Transverse colon (tissue), 4 donors: Measurements from ENCODE around the gene HSPA2. TPM values are rescaled to one million over a fixed set of nuclear protein-coding genes. Genes with fewer than 3 reads are reported as not detected.
A peak's percentile ranks its signal among the peaks of the same experiment; 100 is the strongest.
"Not testable (repeated sequence)": the region's sequence is repeated elsewhere in the genome, so short reads cannot be mapped to it uniquely, and the experiment has no call there.

Experiments used
- DNase-seq: peaks from one replicate; pipeline ENCODE4 v3.0.0-alpha.2; 2019
- H3K27ac ChIP-seq, 4 donors: fragments of 200-600 bp; sonication (generic); 2 replicates each; pipeline ENCODE4 v1.5.1; 2016 to 2018; ENCODE audit warnings: inconsistent platforms in 4 of 4
- H3K27me3 ChIP-seq: fragments of 200-600 bp; sonication (generic); 2 replicates; pipeline ENCODE4 v1.5.1; 2017; ENCODE audit warnings: inconsistent platforms
- H3K36me3 ChIP-seq, 4 donors: fragments of 200-600 bp; sonication (generic); 2 replicates each; pipeline ENCODE4 v1.5.1; 2017 to 2019; ENCODE audit warnings: inconsistent platforms in 4 of 4
- H3K4me1 ChIP-seq, 4 donors: fragments of 200-600 bp; sonication (generic); 2 replicates each; pipeline ENCODE4 v1.5.1; 2017 to 2020; ENCODE audit warnings: inconsistent platforms in 4 of 4
- H3K4me3 ChIP-seq, 4 donors: fragments of 200-600 bp; sonication (generic); 1 replicate in 1 of 4; 2 replicates in 3 of 4; pipeline versions ENCODE4 v1.5.1 to v1.6.1; 2017 to 2019; ENCODE audit warnings: inconsistent platforms in 4 of 4
- H3K9me3 ChIP-seq, 2 donors: fragments of 200-600 bp; sonication (generic); 2 replicates each; pipeline ENCODE4 v1.5.1; 2017 to 2019; ENCODE audit warnings: inconsistent platforms in 2 of 2
- CTCF ChIP-seq, 5 experiments: fragments of 200-600 bp in 3 of 5; fragments of 450-650 bp in 2 of 5; sonication (generic) in 3 of 5; IDR thresholded peaks; 1 replicate in 2 of 5; 2 replicates in 3 of 5; pipeline ENCODE4 v1.5.1; 2016 to 2017; ENCODE audit warnings: antibody characterized with exemption in 5 of 5, inconsistent platforms in 3 of 5, mild to moderate bottlenecking in 2 of 5, moderate library complexity in 1 of 5
- EP300 ChIP-seq: sonication (generic); formaldehyde crosslinking; IDR thresholded peaks from one replicate; pipeline ENCODE4 v1.6.1; 2017; ENCODE audit warnings: antibody characterized with exemption, low read depth
- POLR2A ChIP-seq: fragments of 450-650 bp; IDR thresholded peaks from one replicate; pipeline ENCODE4 v1.6.1; 2016; ENCODE audit warnings: antibody characterized with exemption, mild to moderate bottlenecking, moderate library complexity
- POLR2AphosphoS5 ChIP-seq, 3 donors: sonication (generic); formaldehyde crosslinking; IDR thresholded peaks; one replicate each; pipeline ENCODE4 v1.6.1; 2016; ENCODE audit warnings: antibody characterized with exemption in 3 of 3
- WGBS, 2 donors: methylation state at CpG; one replicate each; pipeline ENCODE4 v1.1.5; 2018; ENCODE audit warnings: low coverage in 1 of 2; 5-methylcytosine and 5-hydroxymethylcytosine counted together
- in situ Hi-C, 4 donors: fragments of 200-750 bp; cut with MboI; loops; one replicate each; pipeline versions ENCODE4 v1.15.0 to v1.15.1; 2017; ENCODE audit warnings: low sequenced_read_pairs in 3 of 4, low pct_ligation_motif_present in 1 of 4, low pct_unique_long_range_greater_than_20kb in 1 of 4
- intact Hi-C: fragments of 100-400 bp; cut with DNase I; formaldehyde crosslinking; loops from one replicate; pipeline ENCODE4 v1.15.1; 2023; ENCODE audit warnings: low total_unique reads
- total RNA-seq, 4 donors: library from RNA; depleted of rRNA; stranded (reverse); fragments of >200 nt; gene quantifications; one replicate each; pipeline ENCODE4 v1.1.0, GENCODE V29; 2016

HSPA2 gene
- total RNA-seq, 4 donors from 2014 or later, result 28.1 to 61.5 (median 42.1) TPM

GRCh38 chr14:64563696-64564095 lies 23.2 kb downstream of the HSPA2 start:
- Histone ChIP-seq H3K36me3 (no peaks in the 10 kb centered on the region), H3K9me3 (no peaks in the 10 kb centered on the region), H3K27me3 (no peaks in the 10 kb centered on the region), H3K4me3 (no peak overlapping the region), H3K27ac (no peak overlapping the region), H3K4me1 (peaks cover 0 to 13% (median 3%) of the 10 kb centered on the region in 4 donors)
- 79 to 80% methylated on average over 6 of the region's 6 CpGs for WGBS, 2 donors
- no peak for DNase-seq
- TF ChIP-seq EP300, result no peak
- no peak for TF ChIP-seq CTCF (IDR thresholded peaks at IDR 0.05)
- no peak for TF ChIP-seq POLR2AphosphoS5 (IDR thresholded peaks at IDR 0.05)
- TF ChIP-seq POLR2A, result no peak
- in situ Hi-C loops (no loop called here), intact Hi-C loops (no loop called here)

GRCh38 chr14:64566651-64567122 lies 26.1 kb downstream of the HSPA2 start:
- H3K27me3 ChIP-seq, result no peaks in the 10 kb centered on the region
- peak overlapping the region; percentile 37 to 77 (median 62) for H3K27ac ChIP-seq
- H3K4me3 ChIP-seq, result no peak overlapping the region
- in situ Hi-C loops (no loop called here), intact Hi-C loops (loop anchor here (2.0 kb wide), 1 partner anchor 44 kb away; no protein-coding TSS in a partner anchor)
- TF ChIP-seq POLR2AphosphoS5 (IDR thresholded peaks at IDR 0.05) (no peak), CTCF (IDR thresholded peaks at IDR 0.05) (no peak), POLR2A (no peak), EP300 (no peak)
- no peaks in the 10 kb centered on the region for H3K9me3 ChIP-seq
- peaks cover 0 to 24% (median 5%) of the 10 kb centered on the region in 4 donors for H3K4me1 ChIP-seq
- H3K36me3 ChIP-seq, result no peaks in the 10 kb centered on the region
- WGBS, 2 donors, result 72% methylated on average over 5 of the region's 5 CpGs; no CpG with 5 or more reads in 1 of the 2 donors
- DNase-seq, result no peak

GRCh38 chr14:64569138-64569631 lies 28.6 kb downstream of the HSPA2 start:
- intact Hi-C loops, result no loop called here
- Histone ChIP-seq H3K4me1 (peaks cover 0 to 32% (median 8%) of the 10 kb centered on the region in 4 donors), H3K27ac (peak overlapping the region; percentile 56 to 77 (median 68)), H3K9me3 (no peaks in the 10 kb centered on the region), H3K36me3 (no peaks in the 10 kb centered on the region), H3K4me3 (no peak overlapping the region), H3K27me3 (no peaks in the 10 kb centered on the region)
- WGBS, 2 donors, result 61 to 67% methylated on average over 1 to 3 of the region's 3 CpGs
- TF ChIP-seq POLR2AphosphoS5 (IDR thresholded peaks at IDR 0.05) (peak in 2 of 3 donors; percentile 41 to 57), CTCF (IDR thresholded peaks at IDR 0.05) (no peak)
- peak; percentile 26 for DNase-seq
- in situ Hi-C loops, result no loop called here

GRCh38 chr14:64569646-64570045 lies 29.1 kb downstream of the HSPA2 start:
- intact Hi-C loops, in situ Hi-C loops, H3K9me3 ChIP-seq, H3K36me3 ChIP-seq, H3K4me3 ChIP-seq, H3K27me3 ChIP-seq, DNase-seq: not testable (repeated sequence)
- Histone ChIP-seq H3K27ac (peak overlapping the region; percentile 56 to 77 (median 68)), H3K4me1 (peaks cover 0 to 32% (median 8%) of the 10 kb centered on the region in 4 donors)
- WGBS, 2 donors, result 81 to 84% methylated on average over 4 to 7 of the region's 7 CpGs
